ENCODE measurements around the gene RNPS1. TPM values are rescaled to one million over a fixed set of nuclear protein-coding genes. Genes with fewer than 3 reads are reported as not detected.

The RNPS1 gene
- total and polyA plus RNA-seq, 2 donors (not counting 3 experiments of a cell fraction or from before 2014, with no cell fraction given): 206 to 209 TPM

DNA sequence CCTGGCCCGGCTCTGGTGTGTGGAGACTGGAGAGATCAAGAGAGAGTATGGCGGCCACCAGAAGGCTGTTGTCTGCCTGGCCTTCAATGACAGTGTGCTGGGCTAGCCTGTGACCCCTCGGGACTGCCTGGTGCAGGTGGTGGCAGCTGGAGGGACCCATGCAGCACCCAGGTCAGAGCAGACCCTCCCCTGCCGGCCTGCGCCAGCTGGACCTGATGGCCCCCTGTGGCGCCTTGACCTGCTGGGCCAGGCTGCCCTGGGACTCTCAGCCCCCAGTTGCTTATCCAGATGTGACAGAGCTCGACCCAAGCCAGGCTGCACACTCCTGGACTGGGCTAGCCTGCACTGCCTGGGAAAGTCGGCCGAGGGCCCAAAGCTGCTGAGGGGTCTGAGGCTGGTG lies 59.2 kb downstream of the RNPS1 start:
- BruUV-seq (replicated peaks): no TSS peak
- no peaks in the 10 kb centered on the region for H3K27me3 ChIP-seq (ENCODE audit: control insufficient read depth in 2 of 2, insufficient read depth in 2 of 2, low read length in 2 of 2)
- no peak overlapping the region for H3K27ac ChIP-seq (ENCODE audit: insufficient read depth, low read depth, low read length)
- intact Hi-C loops (cut with micrococcal nuclease): no loop called here
- no peak overlapping the region for H3K4me3 ChIP-seq (replicated peaks in 1 of 3; ENCODE audit: insufficient read depth in 1 of 3, low read depth in 1 of 3, low read length in 3 of 3)
- ChIA-PET POLR2A (interaction anchor here (1.7 kb wide), 1 partner anchor 53 kb away, joined by 5 read pairs; the partner anchor contains the start of gene TRAF7), CTCF (no interaction called here)
- peaks cover 25% of the 10 kb centered on the region for H3K4me1 ChIP-seq (ENCODE audit: control insufficient read depth, extremely low read depth, insufficient read depth, low read length)
- H4K20me1 ChIP-seq (replicated peaks; ENCODE audit: control insufficient read depth, extremely low read depth, insufficient read depth, low read length): no peaks in the 10 kb centered on the region
- peaks cover 0 to 22% of the 10 kb centered on the region in 2 experiments for H3K36me3 ChIP-seq (ENCODE audit: control insufficient read depth in 2 of 2, extremely low read depth in 1 of 2, insufficient read depth in 2 of 2, low read length in 2 of 2)
- no peaks in the 10 kb centered on the region for H3K9me1 ChIP-seq (replicated peaks; ENCODE audit: control insufficient read depth, extremely low read depth, insufficient read depth, low read length)
- TF ChIP-seq, protein P1, sequence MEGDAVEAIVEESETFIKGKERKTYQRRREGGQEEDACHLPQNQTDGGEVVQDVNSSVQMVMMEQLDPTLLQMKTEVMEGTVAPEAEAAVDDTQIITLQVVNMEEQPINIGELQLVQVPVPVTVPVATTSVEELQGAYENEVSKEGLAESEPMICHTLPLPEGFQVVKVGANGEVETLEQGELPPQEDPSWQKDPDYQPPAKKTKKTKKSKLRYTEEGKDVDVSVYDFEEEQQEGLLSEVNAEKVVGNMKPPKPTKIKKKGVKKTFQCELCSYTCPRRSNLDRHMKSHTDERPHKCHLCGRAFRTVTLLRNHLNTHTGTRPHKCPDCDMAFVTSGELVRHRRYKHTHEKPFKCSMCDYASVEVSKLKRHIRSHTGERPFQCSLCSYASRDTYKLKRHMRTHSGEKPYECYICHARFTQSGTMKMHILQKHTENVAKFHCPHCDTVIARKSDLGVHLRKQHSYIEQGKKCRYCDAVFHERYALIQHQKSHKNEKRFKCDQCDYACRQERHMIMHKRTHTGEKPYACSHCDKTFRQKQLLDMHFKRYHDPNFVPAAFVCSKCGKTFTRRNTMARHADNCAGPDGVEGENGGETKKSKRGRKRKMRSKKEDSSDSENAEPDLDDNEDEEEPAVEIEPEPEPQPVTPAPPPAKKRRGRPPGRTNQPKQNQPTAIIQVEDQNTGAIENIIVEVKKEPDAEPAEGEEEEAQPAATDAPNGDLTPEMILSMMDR (IDR thresholded peaks at IDR 0.05; ENCODE audit: extremely low read depth in 1 of 2, insufficient read depth in 1 of 2, low read depth in 1 of 2, low read length in 2 of 2): no peak
- TF ChIP-seq FOS (IDR thresholded peaks at IDR 0.05; ENCODE audit: borderline replicate concordance, insufficient read depth, low read length): no peak
- H3K9me3 ChIP-seq (replicated peaks; ENCODE audit: control insufficient read depth, insufficient read depth, low read length): no peaks in the 10 kb centered on the region
- no peak overlapping the region for H2AFZ ChIP-seq (ENCODE audit: low read depth, low read length)
- FAIRE-seq (no peak), DNase-seq (ENCODE audit: low read depth, low spot score) (no peak)
- dilution Hi-C loops (cut with MboI; ENCODE audit: extremely low pct_ligation_motif_present, low sequenced_read_pairs): no loop called here
- H3K4me2 ChIP-seq (ENCODE audit: insufficient read depth, low read length): no peak overlapping the region
- peaks cover 25% of the 10 kb centered on the region for H3K79me2 ChIP-seq (ENCODE audit: control insufficient read depth, insufficient read depth, low read length)
- H3K9ac ChIP-seq (replicated peaks; ENCODE audit: extremely low read depth, insufficient read depth, low read length): no peak overlapping the region

DNA sequence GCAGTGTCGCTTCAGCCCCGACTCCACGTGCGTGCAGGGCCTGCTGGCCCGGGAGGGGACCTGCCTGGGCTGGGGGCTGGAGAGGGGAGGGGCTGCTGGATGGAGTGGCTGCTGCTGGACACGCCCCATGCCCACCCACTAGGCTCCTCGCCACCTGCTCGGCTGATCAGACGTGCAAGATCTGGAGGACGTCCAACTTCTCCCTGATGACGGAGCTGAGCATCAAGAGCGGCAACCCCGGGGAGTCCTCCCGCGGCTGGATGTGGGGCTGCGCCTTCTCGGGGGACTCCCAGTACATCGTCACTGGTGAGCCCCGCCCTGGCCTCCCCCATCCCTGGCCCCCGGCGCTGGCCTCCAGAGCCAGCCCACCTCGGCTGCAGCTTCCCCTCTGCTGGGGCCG lies 59.6 kb downstream of the RNPS1 start:
- dilution Hi-C loops (cut with MboI; ENCODE audit: extremely low pct_ligation_motif_present, low sequenced_read_pairs) (no loop called here), intact Hi-C loops (cut with micrococcal nuclease) (no loop called here)
- ChIA-PET POLR2A (interaction anchor here (1.7 kb wide), 1 partner anchor 53 kb away, joined by 5 read pairs; the partner anchor contains the start of gene TRAF7), CTCF (no interaction called here)
- Histone ChIP-seq H3K79me2 (ENCODE audit: control insufficient read depth, insufficient read depth, low read length) (peaks cover 20% of the 10 kb centered on the region), H2AFZ (ENCODE audit: low read depth, low read length) (no peak overlapping the region), H3K27ac (ENCODE audit: insufficient read depth, low read depth, low read length) (no peak overlapping the region), H3K27me3 (ENCODE audit: control insufficient read depth in 2 of 2, insufficient read depth in 2 of 2, low read length in 2 of 2) (no peaks in the 10 kb centered on the region), H3K4me1 (ENCODE audit: control insufficient read depth, extremely low read depth, insufficient read depth, low read length) (peaks cover 20% of the 10 kb centered on the region), H3K4me3 (replicated peaks in 1 of 3; ENCODE audit: insufficient read depth in 1 of 3, low read depth in 1 of 3, low read length in 3 of 3) (no peak overlapping the region), H3K9me1 (replicated peaks; ENCODE audit: control insufficient read depth, extremely low read depth, insufficient read depth, low read length) (no peaks in the 10 kb centered on the region), H3K9me3 (replicated peaks; ENCODE audit: control insufficient read depth, insufficient read depth, low read length) (no peaks in the 10 kb centered on the region), H3K36me3 (ENCODE audit: control insufficient read depth in 2 of 2, extremely low read depth in 1 of 2, insufficient read depth in 2 of 2, low read length in 2 of 2) (peaks cover 0 to 22% of the 10 kb centered on the region in 2 experiments), H3K9ac (replicated peaks; ENCODE audit: extremely low read depth, insufficient read depth, low read length) (no peak overlapping the region), H3K4me2 (ENCODE audit: insufficient read depth, low read length) (no peak overlapping the region), H4K20me1 (replicated peaks; ENCODE audit: control insufficient read depth, extremely low read depth, insufficient read depth, low read length) (no peaks in the 10 kb centered on the region)
- FAIRE-seq (no peak), DNase-seq (ENCODE audit: low read depth, low spot score) (no peak)
- TF ChIP-seq, protein P1 (IDR thresholded peaks at IDR 0.05; ENCODE audit: extremely low read depth in 1 of 2, insufficient read depth in 1 of 2, low read depth in 1 of 2, low read length in 2 of 2): no peak
- TF ChIP-seq, protein P2, sequence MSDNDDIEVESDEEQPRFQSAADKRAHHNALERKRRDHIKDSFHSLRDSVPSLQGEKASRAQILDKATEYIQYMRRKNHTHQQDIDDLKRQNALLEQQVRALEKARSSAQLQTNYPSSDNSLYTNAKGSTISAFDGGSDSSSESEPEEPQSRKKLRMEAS (IDR thresholded peaks at IDR 0.05; ENCODE audit: insufficient read depth, insufficient read length): no peak
- TF ChIP-seq POLR2A (IDR thresholded peaks at IDR 0.05; ENCODE audit: low read depth, low read length): no peak
- TF ChIP-seq POLR2AphosphoS5 (IDR thresholded peaks at IDR 0.05; ENCODE audit: insufficient read depth, low read depth, low read length): no peak
- TF ChIP-seq GATA2 (IDR thresholded peaks at IDR 0.05; ENCODE audit: insufficient read depth, insufficient read length, low read depth, low read length): no peak
- TF ChIP-seq EZH2 (IDR thresholded peaks at IDR 0.05; ENCODE audit: borderline replicate concordance, low read depth, low read length, severe bottlenecking): no peak
- no peak for TF ChIP-seq JUN (IDR thresholded peaks at IDR 0.05; ENCODE audit: borderline replicate concordance, insufficient read depth, insufficient read length, low read depth)
- no peak for TF ChIP-seq MYC (IDR thresholded peaks at IDR 0.05; ENCODE audit: low read depth, low read length)
- BruUV-seq (replicated peaks): no TSS peak

Data from endothelial cell of umbilical vein (primary cell).